Activated T-helper 17 cell treated with anti-CD3 and anti-CD28 coated beads, Interleukin-2, amount 50 U/mL, for 72 hours (primary cell): ENCODE results near the gene IFI44L. TPM values are rescaled to one million over a fixed set of nuclear protein-coding genes. Genes with fewer than 3 reads are reported as not detected.

Source experiments
- ATAC-seq: fragments of 150-1000 bp; cut with Tn5 transposase; replicated peaks from 2 replicates; pipeline ENCODE4 v1.10.0; 2021; ENCODE audit warnings: mild to moderate bottlenecking, moderate library complexity
- H3K27ac Mint-ChIP-seq: one replicate; pipeline ENCODE4 v1.8.0; 2022; ENCODE audit warnings: mixed read lengths
- H3K27me3 Mint-ChIP-seq: one replicate; pipeline ENCODE4 v1.8.0; 2022; ENCODE audit warnings: mixed read lengths
- H3K36me3 Mint-ChIP-seq: one replicate; pipeline ENCODE4 v1.8.0; 2022; ENCODE audit warnings: low read depth, mild to moderate bottlenecking, mixed read lengths
- H3K4me1 Mint-ChIP-seq: one replicate; pipeline ENCODE4 v1.8.0; 2022; ENCODE audit warnings: mixed read lengths
- H3K4me3 Mint-ChIP-seq: one replicate; pipeline ENCODE4 v1.8.0; 2022; ENCODE audit warnings: mild to moderate bottlenecking, mixed read lengths
- H3K9me3 Mint-ChIP-seq: one replicate; pipeline ENCODE4 v1.8.0; 2022; ENCODE audit warnings: mixed read lengths
- total RNA-seq, 2 donors: library from RNA; stranded (reverse); gene quantifications; one replicate each; pipeline ENCODE4 v1.2.3, GENCODE V29; 2022

IFI44L gene
- total RNA-seq: 1 to 10 TPM; 3.4 to 4.1 TPM

DNA sequence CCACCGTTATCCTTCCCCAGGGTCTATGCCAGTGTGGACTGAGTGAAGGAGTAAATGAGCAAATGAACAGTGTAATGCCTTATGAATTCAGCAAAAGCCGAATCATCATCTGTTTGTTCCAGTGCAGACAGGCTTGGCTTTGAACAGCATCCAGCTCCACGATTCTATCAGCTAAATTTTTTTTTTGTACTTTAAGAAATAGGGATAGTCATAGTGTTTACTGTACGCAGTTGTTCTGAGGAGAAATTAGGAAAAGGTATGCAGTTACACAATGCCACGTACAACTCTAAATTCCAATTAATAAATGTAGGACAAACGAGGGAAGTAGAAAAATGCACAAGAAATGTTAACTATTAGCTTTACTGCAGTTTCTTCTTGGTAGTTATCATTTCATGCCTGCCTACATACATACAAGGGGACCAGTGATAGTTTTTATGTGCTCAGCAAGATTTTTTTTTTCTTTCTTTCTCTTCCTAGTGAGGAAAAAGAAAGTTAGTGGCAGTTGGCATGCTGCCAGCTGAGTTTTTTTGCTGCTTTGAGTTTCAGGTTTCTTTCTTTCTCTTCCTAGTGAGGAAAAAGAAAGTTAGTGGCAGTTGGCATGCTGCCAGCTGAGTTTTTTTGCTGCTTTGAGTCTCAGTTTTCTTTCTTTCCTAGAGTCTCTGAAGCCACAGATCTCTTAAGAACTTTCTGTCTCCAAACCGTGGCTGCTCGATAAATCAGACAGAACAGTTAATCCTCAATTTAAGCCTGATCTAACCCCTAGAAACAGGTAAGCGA is at the start of gene IFI44L:
Gene IFI44L (plus strand): TSS at position 646 of the 777 bp plus-strand sequence. CDS start 7,468 bp downstream, outside the sequence.
- peak; percentile 46 for ATAC-seq
- peaks cover 6% of the 10 kb centered on the region for H3K36me3 Mint-ChIP-seq
- peak within 1 kb of the TSS; percentile 55 for H3K27ac Mint-ChIP-seq
- H3K9me3 Mint-ChIP-seq: no peaks in the 10 kb centered on the region
- peaks cover 52% of the 10 kb centered on the region for H3K4me1 Mint-ChIP-seq
- no peaks in the 10 kb centered on the region for H3K27me3 Mint-ChIP-seq
- peak within 1 kb of the TSS; percentile 78 for H3K4me3 Mint-ChIP-seq

DNA sequence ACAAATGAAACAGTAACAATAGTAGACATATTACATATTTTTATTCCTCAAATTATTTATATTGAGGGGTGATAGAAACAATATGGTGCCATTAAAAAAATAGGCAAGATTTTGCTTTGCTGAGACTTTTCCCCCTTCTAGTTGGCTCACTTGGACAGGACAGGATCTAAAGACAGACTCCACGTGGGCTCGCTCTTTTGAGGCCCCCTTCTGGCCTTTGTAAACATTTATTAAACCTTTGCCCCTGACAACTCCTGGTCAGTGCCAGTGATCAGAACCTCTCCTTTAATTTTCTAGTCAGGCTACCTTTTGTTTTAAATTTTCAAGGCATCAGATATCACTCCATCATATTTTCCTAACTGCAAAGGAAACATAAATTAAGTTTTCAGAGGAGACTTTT is 49.7 kb upstream of the IFI44L start:
- Mint-ChIP-seq H3K27ac (no peak overlapping the region), H3K4me1 (no peaks in the 10 kb centered on the region), H3K27me3 (no peaks in the 10 kb centered on the region), H3K9me3 (no peaks in the 10 kb centered on the region), H3K36me3 (no peaks in the 10 kb centered on the region), H3K4me3 (no peak overlapping the region)
- ATAC-seq: no peak

DNA sequence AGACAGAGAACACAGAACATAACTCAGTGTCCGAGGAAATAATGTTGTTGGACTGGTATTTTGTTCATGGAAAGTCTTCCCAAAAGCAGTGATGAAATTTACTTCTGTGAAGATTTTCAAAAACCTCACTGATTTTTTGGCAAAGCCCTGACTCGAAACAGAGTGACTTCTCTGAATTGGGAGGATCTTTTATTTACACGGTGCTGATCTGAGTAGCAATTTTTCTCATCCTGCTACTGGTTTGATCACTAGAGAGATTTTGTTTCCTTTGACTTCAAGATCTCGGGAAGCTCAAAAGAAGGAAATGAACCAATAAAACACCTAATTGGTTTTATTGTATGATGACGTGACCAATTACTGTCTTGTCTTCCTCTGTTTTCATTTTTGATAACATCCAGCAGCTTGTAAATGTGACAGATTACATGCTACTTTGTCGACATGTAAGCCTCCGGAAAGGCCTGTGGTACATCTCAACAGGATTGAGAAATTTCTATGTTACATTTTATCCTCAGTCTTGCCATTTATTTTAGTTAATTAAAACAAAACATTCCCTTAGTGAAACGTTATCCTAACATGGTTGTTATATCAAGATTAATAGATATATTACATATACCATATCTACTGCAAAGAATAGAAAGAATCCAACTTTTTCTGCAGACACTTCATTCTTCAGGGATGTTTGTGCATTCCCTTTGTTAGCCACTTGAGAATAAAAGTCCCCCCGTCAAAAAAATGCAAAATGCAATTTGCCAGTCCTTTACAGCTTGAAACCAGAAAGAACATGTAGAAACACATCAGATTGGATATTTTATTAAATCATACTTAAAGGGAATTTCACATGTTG is 42.8 kb upstream of the IFI44L start:
- no peak overlapping the region for H3K4me3 Mint-ChIP-seq
- H3K9me3 Mint-ChIP-seq: no peaks in the 10 kb centered on the region
- no peak for ATAC-seq
- H3K4me1 Mint-ChIP-seq: no peaks in the 10 kb centered on the region
- H3K36me3 Mint-ChIP-seq: no peaks in the 10 kb centered on the region
- no peaks in the 10 kb centered on the region for H3K27me3 Mint-ChIP-seq
- H3K27ac Mint-ChIP-seq: no peak overlapping the region

DNA sequence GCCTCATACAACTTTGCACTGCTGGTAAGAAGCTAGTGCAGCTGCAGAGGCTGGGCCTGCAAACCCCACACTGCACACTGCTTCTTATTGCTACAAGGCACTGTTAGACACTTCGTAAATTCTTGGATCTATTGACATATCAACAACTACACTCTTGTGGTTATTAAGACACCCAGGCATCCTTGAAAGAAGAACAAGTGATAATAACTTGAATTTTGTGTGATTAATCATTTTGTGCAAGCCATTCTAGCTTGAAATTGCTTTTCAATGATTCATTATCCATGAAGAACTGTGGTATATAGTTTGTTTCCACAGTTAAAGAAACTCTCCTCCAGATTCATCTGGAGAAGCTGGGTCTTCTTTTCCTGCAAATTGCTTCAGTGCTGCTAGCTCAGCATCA is 33.7 kb upstream of the IFI44L start:
- no peaks in the 10 kb centered on the region for H3K36me3 Mint-ChIP-seq
- H3K4me3 Mint-ChIP-seq: no peak overlapping the region
- no peaks in the 10 kb centered on the region for H3K9me3 Mint-ChIP-seq
- H3K4me1 Mint-ChIP-seq: no peaks in the 10 kb centered on the region
- no peaks in the 10 kb centered on the region for H3K27me3 Mint-ChIP-seq
- no peak for ATAC-seq
- no peak overlapping the region for H3K27ac Mint-ChIP-seq

DNA sequence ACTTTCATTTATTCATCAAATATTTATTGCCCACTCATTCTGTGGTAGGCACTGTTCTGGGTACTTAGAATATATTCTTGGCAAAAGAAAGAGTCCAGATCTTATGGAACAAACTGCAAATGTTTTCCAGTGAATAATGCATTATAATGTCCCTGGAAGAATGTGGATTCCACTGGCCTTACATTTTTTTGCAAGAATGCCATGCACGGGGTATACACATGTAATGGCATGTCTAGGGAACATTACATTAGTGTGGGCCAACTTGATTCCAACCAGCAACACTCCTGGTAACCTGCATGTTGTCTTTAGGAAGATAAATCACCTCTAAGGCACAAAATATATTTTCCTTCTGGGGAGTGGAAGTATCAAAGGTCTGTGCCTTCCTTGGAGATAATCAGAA is 33.0 kb upstream of the IFI44L start:
- H3K27ac Mint-ChIP-seq: no peak overlapping the region
- no peaks in the 10 kb centered on the region for H3K9me3 Mint-ChIP-seq
- no peak for ATAC-seq
- no peak overlapping the region for H3K4me3 Mint-ChIP-seq
- no peaks in the 10 kb centered on the region for H3K27me3 Mint-ChIP-seq
- no peaks in the 10 kb centered on the region for H3K36me3 Mint-ChIP-seq
- no peaks in the 10 kb centered on the region for H3K4me1 Mint-ChIP-seq

DNA sequence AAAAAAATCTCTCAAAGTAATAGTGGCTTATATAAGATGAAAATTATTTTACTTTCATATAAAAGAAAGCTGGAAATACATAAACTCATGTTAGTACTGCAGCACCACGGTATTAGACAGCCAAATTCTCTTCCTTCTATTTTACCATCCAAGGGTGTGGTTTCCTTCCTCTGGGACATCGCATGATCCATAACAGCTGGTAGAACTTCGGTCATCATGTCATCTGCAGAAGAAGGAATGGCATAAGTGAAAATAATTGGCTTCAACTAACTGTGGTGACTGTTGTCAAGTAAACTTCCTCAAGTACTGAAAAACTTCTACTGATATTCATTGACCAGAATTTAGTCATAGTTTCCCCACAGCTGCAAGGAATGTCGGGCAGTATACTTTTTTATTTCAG is 28.3 kb upstream of the IFI44L start:
- H3K36me3 Mint-ChIP-seq: no peaks in the 10 kb centered on the region
- H3K9me3 Mint-ChIP-seq: peaks cover 3% of the 10 kb centered on the region
- H3K27ac Mint-ChIP-seq: no peak overlapping the region
- no peaks in the 10 kb centered on the region for H3K4me1 Mint-ChIP-seq
- peaks cover 4% of the 10 kb centered on the region for H3K27me3 Mint-ChIP-seq
- no peak for ATAC-seq
- no peak overlapping the region for H3K4me3 Mint-ChIP-seq

DNA sequence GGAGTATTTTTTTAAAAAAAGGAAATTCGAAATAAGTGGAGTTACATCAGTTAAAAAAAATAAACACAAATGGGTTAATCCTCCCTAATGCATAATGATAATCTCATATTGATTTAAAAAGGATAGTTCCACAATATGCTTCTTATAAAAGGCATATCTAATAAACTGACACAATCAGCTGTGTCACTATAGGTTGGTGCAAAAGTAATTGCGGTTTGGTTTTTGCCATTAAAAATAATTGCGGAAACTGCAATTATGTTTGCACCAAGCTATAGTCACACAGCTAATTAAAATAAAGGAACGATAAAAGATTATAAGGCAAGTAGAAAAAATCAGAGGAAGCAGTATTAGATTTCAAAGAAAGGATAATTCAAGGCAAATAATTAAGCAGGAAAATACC is 21.0 kb upstream of the IFI44L start:
- Mint-ChIP-seq H3K27ac (no peak overlapping the region), H3K27me3 (peaks cover 4% of the 10 kb centered on the region), H3K36me3 (no peaks in the 10 kb centered on the region), H3K4me1 (no peaks in the 10 kb centered on the region), H3K9me3 (no peaks in the 10 kb centered on the region), H3K4me3 (no peak overlapping the region)
- no peak for ATAC-seq

DNA sequence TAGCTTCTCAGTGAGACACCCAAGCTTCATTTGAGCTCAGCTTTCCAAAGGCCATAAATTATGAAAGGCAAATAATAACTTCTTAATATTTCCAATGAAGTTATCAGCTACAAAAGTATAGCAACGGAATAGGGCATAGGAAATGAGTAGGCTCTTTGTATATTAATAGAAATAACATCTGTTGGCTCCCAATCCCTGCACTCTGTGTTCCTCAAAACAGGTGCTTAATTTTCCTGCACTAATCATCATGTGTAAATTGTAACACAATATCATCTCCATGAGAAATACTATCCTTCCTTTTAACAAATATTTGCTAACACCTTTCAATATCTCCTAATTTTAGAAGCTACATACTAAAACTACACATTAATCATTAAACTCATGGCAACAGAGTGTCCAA is 19.2 kb upstream of the IFI44L start:
- Mint-ChIP-seq H3K9me3 (no peaks in the 10 kb centered on the region), H3K4me3 (no peak overlapping the region), H3K27ac (no peak overlapping the region), H3K4me1 (no peaks in the 10 kb centered on the region), H3K27me3 (peaks cover 4% of the 10 kb centered on the region), H3K36me3 (no peaks in the 10 kb centered on the region)
- ATAC-seq: no peak

DNA sequence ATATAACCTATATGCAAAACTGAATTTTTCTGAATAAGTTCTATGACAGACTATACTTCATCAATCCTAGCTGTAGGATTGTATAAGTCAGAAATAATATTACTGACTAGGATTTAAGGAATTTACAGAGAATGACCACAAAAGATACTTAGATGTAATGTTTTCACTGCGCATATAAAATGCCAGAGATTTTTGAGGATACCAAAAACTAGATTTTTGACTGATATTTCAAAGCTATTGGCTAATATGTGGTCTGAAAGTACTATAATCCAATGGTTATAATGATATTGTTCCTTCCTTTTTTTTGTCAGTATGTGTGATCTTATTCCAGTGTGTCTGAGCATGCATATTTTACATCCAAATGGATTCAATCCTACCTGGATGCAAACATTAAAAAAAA is 17.0 kb upstream of the IFI44L start:
- Mint-ChIP-seq H3K9me3 (no peaks in the 10 kb centered on the region), H3K4me3 (no peak overlapping the region), H3K27ac (no peak overlapping the region), H3K4me1 (no peaks in the 10 kb centered on the region), H3K36me3 (no peaks in the 10 kb centered on the region), H3K27me3 (peaks cover 4% of the 10 kb centered on the region)
- no peak for ATAC-seq

DNA sequence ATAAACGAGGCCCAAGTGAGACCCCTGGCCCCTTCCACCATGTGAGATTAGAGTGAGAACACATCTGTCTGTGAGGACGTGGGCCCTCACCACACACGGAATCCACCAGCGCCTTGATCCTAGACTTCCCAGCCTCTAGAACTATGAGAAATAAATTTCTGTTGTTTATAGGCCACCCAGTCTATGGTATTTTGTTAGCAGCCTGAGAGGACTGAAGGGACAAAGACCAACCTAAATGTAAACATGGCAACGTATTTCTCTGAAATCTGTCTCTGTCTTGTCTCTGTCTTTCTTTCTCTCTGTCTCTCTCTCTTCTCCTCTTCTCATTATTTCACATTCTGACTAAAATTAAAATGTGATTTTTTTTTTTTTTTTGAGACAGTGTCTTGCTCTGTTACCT is 15.6 kb upstream of the IFI44L start:
- H3K36me3 Mint-ChIP-seq: no peaks in the 10 kb centered on the region
- ATAC-seq: no peak
- H3K27me3 Mint-ChIP-seq: peaks cover 4% of the 10 kb centered on the region
- H3K4me3 Mint-ChIP-seq: no peak overlapping the region
- H3K9me3 Mint-ChIP-seq: no peaks in the 10 kb centered on the region
- H3K27ac Mint-ChIP-seq: no peak overlapping the region
- H3K4me1 Mint-ChIP-seq: no peaks in the 10 kb centered on the region

DNA sequence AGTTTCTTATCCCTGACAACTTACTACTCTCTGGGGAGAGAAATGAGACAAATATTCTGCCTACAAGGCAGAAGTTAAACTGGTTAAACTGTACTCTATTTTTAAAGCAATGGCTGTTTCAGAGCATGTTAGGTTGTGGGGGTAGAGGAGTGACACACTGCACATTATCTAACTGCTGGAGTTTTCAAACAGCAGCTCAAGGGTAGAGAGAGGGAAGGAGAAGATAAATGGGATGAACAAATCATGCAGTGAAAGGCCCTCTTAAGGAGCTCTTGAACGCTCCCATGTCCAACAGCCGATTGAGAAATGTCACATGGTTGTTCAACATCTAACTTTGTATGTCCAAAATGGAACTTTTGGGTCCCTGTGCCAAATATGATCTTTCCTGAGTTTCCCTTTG is 14.0 kb upstream of the IFI44L start:
- no peaks in the 10 kb centered on the region for H3K9me3 Mint-ChIP-seq
- H3K4me3 Mint-ChIP-seq: no peak overlapping the region
- no peak for ATAC-seq
- H3K27ac Mint-ChIP-seq: no peak overlapping the region
- no peaks in the 10 kb centered on the region for H3K36me3 Mint-ChIP-seq
- peaks cover 4% of the 10 kb centered on the region for H3K27me3 Mint-ChIP-seq
- H3K4me1 Mint-ChIP-seq: no peaks in the 10 kb centered on the region

DNA sequence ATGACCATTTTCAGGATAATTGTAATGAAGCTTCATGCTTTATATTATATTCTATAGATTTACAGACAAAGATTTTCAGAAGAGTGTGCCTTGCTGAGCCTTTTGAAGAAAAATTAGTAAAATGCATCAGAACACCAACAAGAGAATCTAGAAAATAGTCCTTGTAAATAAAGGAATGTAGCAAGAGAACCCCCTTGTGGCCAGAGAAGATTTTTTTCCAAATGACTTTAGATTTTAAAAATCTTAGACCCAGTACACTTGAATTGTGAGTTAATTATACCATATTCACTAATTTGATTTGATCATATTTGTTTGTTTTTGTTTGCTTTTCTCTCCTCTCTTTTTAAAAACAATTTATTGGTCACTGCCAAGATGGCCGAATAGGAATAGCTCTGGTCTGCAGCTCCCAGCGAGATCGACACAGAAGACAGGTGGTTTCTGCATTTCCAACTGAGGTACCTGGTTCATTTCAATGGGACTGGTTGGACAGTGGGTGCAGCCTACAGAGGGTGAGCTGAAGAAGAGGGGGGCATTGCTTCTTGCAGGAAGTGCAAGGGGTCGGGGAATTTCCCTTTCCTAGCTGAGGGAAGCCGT is 12.8 kb upstream of the IFI44L start:
- Mint-ChIP-seq H3K27ac (no peak overlapping the region), H3K4me1 (no peaks in the 10 kb centered on the region), H3K27me3 (no peaks in the 10 kb centered on the region), H3K9me3 (no peaks in the 10 kb centered on the region), H3K4me3 (no peak overlapping the region), H3K36me3 (no peaks in the 10 kb centered on the region)
- ATAC-seq: no peak

DNA sequence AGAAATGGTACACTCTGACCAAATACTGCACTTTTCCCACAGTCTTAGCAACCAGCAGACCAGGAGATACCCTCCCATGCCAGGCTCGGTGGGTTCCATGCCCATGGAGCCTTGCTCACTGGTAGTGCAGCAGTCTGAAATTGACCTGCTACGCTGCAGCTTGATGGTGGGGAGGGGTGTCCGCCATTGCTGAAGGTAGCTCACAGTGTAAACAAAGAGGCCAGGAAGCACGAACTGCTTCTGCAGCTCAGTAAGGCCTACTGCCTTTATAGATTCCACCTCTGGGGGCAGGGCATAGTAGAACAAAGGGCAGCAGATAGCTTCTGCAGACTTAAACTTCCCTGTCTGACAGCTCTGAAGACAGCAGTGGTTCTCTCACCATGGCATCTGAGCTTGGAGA is 12.3 kb upstream of the IFI44L start:
- no peaks in the 10 kb centered on the region for H3K4me1 Mint-ChIP-seq
- no peaks in the 10 kb centered on the region for H3K27me3 Mint-ChIP-seq
- H3K4me3 Mint-ChIP-seq: no peak overlapping the region
- ATAC-seq: no peak
- H3K27ac Mint-ChIP-seq: no peak overlapping the region
- H3K9me3 Mint-ChIP-seq: no peaks in the 10 kb centered on the region
- H3K36me3 Mint-ChIP-seq: no peaks in the 10 kb centered on the region

DNA sequence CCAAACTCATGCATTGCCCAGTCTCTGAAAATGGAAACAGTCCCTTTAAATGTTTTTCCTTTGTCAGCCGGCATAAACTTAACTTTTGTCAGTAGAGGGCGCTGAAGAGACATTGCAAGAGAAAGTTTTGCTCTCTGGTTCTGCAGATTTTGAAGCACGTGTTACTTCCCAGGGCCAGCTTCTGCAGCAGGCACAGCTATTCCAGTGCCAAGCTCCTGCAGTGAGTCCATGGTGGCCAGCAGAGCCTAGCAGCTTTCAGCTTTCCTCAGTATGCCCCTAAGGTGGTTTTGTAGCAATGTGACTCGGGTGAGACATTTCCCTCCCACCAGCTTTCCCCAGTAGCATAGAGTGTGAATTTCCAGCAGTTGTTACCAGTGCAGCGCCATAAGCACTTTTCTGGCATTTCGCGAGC is 2.6 kb upstream of the IFI44L start:
- Mint-ChIP-seq H3K9me3 (no peaks in the 10 kb centered on the region), H3K4me1 (peaks cover 34% of the 10 kb centered on the region), H3K4me3 (peak overlapping the region; percentile 20), H3K36me3 (peaks cover 6% of the 10 kb centered on the region), H3K27me3 (no peaks in the 10 kb centered on the region), H3K27ac (no peak overlapping the region)
- ATAC-seq: peak; percentile 65

DNA sequence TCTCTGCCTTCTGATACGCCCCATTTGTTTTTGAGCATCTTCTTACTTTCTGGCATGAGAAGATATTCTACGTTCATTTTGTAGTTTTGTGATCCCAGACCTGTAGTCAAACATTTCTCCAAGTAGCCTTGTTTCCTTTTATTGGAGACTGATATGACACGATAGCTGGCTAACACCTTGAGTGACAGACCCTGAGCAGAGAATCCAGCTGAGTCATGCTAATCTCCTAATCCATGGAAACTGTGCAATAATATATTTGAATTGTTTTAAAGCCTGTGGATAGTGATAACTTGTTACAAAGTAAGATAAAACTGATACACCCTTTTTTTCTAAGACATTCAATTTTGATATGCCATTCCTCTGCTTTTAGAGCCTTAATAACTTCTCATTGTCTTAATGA is 1.2 kb upstream of the IFI44L start:
- ATAC-seq: no peak
- Mint-ChIP-seq H3K4me1 (peaks cover 42% of the 10 kb centered on the region), H3K36me3 (peaks cover 6% of the 10 kb centered on the region), H3K9me3 (no peaks in the 10 kb centered on the region), H3K27me3 (no peaks in the 10 kb centered on the region), H3K27ac (peak overlapping the region; percentile 55), H3K4me3 (peak overlapping the region; percentile 78)
